Raji (cell line): Measurements from ENCODE around the gene HNF4A.

Source experiments
- POLR2A ChIP-seq: IDR thresholded peaks from 2 replicates; pipeline ENCODE4 v1.6.1; 2011; ENCODE audit warnings: low read depth, low read length, control low read depth; ENCODE audit not compliant: insufficient read depth

Gene HNF4A

DNA sequence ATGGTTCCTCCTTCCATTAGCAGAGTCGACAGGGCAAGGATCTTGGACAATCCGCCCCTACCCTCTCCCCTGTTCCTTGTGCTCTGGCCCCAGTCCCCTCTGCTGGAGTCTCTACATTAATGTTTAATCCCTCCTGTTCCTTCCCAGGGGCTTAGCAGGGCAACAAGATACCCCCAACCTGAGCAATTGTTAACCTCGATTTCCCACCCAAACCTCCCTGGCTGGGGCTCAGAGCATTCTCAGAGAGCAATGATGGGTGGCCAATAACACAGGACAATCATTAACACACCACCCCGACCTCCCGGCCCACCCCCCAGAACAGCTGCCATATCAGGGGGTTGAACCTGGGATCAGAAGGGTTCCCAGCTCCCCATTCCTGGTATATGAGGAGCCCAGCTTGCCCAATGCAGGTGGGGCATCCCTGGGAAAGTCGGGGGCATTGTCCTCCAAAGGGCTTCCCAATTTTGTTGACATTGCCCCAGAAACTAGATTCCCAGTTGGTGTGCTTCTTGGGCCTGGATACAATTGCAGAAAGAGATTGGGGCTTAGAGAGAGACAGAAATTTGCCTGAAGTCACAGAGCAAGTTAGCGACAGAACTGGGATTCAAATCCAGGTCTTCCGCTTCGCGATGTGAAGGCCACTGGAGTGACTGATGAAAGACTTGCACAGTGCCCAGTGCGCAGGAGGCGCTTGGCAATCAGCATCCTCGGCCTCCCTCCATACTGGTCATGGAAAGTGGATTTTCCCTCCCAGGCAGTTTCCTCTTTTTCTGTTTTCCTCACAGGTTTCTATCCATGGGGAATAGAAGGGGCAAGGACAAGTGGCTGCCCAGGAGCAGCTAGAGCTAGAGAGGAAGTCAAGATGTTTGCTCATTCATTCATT is 60.6 kb downstream of the HNF4A start:
- no peak for TF ChIP-seq POLR2A

DNA sequence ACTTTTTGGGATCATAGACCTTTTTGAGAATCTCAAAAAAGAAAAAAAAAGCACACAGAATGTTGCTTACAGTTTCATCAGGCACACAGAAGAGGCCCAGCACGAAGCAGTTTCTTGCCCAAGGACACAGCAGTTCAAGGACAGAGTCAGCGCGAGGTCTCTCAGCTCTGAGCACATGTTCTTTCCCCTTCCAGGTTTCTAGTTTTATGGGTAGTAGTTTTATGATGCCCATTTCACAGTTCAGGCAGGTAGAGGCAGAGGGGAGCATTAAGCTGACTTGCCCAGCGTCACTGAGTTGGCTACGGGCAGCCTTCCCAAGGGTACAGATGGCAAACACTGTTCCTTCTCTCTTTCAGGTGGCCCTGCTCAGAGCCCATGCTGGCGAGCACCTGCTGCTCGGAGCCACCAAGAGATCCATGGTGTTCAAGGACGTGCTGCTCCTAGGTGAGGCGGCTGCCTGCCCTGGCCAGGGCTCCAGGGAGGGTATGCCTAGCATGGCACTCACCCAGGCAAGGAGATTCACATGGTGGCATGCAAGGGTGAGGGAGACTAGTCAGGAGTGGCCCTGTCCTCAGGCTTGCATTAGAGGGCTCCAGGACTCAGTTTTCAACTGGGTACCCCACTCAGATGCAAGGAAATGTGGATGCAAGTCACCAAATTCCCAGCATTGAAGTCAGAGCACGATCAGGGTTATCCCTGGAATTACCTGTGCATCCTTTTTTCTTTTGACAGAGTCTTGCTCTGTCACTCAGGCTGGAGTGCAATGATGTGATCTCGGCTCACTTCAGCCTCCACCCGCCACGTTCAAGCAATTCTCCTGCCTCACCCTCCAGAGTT is 62.8 kb downstream of the HNF4A start:
- TF ChIP-seq POLR2A, result no peak

DNA sequence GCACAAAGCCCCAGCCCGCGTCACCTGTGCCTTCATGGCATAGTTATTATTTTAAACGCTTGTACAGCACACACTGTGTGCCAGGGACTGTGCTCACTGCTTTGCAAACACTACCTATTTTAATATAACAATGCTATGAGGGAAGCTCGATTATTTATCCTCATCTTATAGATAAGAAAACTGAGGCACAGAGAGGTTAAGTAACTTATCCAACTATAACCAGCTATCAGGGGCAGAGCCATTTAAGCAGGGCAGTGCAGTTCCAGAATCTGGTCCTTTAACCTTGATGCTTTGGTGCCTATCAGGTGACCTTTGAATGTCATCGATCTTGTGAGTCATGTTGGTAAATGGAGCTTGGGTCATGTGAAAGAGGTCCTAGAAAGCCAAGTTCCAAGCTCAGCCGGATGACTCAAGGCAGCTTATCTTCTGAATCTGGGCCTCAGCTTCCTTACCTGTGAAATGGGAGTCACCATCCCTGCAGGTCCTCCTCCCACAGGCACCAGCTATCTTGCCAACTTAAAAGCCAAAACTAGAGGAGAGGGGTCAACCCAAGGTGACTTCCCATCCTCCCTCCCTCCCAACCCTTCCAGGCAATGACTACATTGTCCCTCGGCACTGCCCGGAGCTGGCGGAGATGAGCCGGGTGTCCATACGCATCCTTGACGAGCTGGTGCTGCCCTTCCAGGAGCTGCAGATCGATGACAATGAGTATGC is 63.8 kb downstream of the HNF4A start:
- TF ChIP-seq POLR2A, result no peak

DNA sequence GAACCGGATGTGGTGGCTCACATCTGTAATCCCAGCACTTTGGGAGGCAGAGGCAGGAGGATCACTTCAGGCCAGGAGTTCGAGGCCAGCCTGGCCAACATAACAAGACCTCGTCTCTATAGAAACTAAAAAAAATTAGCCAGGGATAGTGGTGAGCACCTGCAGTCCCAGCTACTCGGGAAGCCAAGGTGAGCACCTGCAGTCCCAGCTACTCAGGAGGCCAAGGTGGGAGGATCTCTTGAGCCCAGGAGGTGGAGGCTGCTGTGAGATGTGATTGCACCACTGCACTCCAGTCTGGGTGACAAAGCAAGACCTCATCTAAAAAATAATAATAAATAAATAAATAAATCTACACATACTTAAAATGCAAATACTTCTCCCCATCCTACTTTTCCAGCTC is 65.0 kb downstream of the HNF4A start:
- TF ChIP-seq POLR2A, result no peak

DNA sequence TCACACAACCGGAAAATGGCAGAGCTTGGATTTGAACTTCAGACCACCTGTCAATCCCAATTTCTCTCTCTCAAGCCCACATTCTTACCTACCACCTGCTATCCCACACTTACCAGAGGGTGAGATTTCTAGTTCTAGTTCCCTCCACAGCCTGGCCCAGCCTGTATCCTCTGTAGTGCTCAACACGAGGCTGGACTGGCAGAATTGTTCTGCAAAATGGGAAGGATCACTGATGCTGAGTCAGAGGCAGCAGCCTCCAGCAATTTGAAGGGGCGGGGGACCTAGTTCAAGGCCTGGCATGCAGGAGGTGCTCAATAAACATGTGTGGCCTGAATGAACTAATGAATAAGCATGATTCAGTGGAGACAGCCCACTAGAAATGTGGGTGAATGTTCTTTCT is 66.6 kb downstream of the HNF4A start:
- TF ChIP-seq POLR2A, result no peak

DNA sequence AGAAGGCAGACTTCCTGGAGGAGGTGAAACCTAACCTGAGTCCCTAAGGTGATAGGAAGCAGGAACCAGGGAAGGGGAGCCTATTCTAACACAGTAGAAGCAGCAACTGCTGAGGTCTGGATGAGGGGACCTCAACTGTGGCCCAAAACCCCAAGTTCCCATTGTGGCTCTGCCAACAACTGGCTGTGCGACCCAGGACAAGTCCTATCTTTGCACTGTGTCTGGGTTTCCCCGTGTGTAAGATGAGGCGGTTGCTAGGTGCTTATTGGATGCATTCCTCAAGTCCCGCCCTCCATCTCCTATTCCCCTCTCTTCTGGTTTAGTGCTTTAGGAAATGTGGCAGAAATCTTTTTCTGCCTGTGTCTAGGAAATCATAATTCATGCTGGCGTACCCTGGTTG is 68.0 kb downstream of the HNF4A start:
- TF ChIP-seq POLR2A, result no peak

DNA sequence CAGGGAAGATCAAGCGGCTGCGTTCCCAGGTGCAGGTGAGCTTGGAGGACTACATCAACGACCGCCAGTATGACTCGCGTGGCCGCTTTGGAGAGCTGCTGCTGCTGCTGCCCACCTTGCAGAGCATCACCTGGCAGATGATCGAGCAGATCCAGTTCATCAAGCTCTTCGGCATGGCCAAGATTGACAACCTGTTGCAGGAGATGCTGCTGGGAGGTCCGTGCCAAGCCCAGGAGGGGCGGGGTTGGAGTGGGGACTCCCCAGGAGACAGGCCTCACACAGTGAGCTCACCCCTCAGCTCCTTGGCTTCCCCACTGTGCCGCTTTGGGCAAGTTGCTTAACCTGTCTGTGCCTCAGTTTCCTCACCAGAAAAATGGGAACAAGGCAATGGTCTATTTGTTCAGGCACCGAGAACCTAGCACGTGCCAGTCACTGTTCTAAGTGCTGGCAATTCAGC is 68.6 kb downstream of the HNF4A start:
- TF ChIP-seq POLR2A, result no peak

DNA sequence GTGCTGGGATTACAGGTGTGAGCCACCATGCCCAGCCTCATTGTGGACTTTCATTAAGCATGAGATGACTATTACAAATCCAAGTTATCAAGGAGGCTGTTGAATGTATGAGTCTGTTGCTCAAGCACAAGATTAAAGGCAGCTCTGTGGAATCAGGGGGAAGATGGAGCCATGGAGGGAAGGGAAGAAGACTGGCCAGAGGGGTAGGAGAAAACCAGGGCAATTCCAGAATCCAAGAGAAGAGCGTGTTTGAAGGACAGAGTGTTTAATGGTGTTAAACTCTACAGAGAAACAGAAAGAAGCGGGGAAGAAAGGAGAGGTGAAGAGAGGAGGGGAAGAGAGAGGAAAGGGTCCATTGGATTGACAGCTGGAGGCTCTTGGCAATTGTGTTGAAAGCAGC is 70.4 kb downstream of the HNF4A start:
- no peak for TF ChIP-seq POLR2A

DNA sequence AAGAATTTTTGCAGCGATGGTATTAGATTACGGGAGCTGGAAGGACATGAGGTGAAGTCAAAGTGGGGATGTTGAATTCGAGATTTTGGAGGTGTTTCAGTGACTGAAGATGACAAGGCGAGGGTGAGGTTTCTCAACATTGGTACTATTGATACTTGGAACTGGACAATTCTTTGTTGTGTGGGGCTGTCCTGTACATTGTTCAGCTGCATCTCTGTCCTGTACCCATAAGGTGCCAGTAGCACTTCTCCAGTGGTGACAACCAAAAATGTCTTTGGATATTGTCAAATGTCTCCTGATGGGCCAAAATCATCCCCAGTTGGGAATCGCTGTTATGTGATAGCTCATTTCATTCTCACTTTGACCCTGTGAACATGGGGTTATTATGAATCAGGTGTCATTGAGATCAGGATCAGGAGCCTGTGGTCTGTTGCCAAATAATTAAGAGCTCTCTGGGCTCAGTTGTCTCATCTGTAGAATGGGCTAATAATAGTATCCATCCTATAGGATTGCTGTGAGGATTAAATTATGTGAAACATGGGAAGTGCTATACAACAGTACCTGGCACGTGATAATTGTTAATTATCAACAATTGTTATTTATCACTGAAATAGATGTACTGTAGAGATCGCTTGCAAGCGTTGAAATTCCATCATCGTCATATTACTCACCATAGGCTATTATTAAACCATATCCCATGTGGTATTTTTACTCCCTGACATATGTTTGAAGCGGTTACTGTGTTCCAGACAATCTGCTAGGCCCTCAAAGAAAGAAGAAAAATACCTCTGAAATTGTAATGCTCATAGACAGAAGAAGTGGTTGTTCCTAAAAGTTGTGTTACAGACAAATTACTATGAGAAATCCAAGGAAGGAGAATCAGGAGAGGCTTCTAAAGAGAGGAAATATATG is 71.6 kb downstream of the HNF4A start:
- TF ChIP-seq POLR2A, result no peak

DNA sequence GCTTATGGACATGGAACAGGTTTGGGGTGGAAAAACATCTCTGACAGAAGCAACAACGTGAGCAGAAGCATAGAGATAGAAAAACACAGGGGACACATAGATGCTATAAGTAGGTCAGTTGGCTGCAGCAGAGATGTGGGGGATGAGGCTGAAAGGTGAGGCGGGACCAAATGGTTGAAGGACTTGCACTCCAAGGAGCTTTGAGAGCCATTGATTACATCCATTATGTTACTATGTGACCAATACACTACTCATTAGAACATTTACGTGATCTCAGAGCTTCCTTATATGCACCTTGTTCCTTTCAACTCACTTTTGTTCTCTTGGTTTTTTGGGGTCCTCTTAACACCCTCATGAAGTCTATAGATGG is 72.3 kb downstream of the HNF4A start:
- TF ChIP-seq POLR2A, result no peak

DNA sequence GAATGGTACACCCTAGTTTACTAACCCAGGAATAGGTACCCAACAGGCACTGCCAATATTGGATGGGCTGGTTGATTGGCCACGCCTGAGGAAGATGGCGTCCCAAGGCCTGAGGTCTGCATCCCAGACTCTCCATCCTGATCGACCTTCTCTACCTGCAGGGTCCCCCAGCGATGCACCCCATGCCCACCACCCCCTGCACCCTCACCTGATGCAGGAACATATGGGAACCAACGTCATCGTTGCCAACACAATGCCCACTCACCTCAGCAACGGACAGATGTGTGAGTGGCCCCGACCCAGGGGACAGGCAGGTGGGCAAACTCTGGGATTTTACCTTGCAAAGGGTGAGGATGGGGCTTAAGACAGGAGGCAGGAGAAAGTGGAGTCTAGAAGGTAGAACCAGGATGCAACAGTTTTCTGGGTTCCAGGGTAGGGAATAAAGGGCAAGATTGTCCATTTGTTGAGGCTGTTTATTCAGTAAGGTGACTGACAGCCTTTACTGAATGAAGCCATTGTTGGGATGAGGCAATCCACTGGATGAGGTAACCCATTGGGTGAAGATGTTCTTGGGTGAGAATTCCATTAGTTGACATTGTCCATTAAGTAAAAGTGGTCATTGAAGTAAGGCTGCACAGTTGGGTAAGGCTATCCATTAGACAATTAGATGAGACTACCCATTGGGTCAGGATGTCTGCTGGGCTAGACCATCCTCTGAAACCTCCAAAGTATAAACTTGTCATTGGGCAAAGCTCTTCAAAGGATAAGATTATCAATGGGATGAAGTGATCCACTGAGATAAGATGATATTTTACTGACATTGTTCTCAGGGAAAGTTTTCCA is 72.9 kb downstream of the HNF4A start:
- TF ChIP-seq POLR2A, result no peak

DNA sequence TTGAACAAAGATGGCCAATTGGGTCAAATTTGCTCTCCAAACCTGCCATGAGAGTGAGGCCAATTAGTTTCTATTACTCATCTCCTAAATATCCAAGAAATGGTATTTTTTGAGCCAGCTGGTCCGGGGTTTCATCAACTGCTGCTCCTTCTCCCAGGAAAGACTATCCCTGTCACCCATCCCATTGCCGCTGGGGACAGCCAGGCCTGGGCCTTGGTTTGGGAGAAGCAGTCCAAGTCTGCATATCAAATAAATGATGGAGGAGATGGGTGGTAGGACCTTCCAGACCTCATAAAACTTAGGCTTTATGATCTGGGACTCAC is 73.5 kb downstream of the HNF4A start:
- no peak for TF ChIP-seq POLR2A

DNA sequence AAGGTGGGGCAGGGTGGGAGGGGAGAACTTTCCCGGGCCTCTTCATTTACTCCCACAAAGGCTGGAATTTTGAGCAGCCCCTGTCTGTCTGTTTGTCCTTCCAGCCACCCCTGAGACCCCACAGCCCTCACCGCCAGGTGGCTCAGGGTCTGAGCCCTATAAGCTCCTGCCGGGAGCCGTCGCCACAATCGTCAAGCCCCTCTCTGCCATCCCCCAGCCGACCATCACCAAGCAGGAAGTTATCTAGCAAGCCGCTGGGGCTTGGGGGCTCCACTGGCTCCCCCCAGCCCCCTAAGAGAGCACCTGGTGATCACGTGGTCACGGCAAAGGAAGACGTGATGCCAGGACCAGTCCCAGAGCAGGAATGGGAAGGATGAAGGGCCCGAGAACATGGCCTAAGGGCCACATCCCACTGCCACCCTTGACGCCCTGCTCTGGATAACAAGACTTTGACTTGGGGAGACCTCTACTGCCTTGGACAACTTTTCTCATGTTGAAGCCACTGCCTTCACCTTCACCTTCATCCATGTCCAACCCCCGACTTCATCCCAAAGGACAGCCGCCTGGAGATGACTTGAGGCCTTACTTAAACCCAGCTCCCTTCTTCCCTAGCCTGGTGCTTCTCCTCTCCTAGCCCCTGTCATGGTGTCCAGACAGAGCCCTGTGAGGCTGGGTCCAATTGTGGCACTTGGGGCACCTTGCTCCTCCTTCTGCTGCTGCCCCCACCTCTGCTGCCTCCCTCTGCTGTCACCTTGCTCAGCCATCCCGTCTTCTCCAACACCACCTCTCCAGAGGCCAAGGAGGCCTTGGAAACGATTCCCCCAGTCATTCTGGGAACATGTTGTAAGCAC is 74.1 kb downstream of the HNF4A start:
- TF ChIP-seq POLR2A, result no peak
